ENCODE measurements around the gene HEXD. TPM values are rescaled to one million over a fixed set of nuclear protein-coding genes. Genes with fewer than 3 reads are reported as not detected.

Gene HEXD
- total RNA-seq, 2 donors from 2014 or later: 27.7 to 32.0 TPM

GRCh38 chr17:82435103-82435502 is 17.0 kb downstream of the HEXD start:
- no peak for ATAC-seq
- DNase-seq: no peak
- intact Hi-C loops (cut with DNase I, micrococcal nuclease): no loop called here

- intact Hi-C loops (cut with DNase I, micrococcal nuclease): no loop called here
- DNase-seq: no peak
- ATAC-seq: no peak
These were observed 17.7 kb downstream of the HEXD start for GRCh38 chr17:82435601-82436583.

- ATAC-seq: peak; percentile 9
- no peak for DNase-seq
- intact Hi-C loops (cut with DNase I, micrococcal nuclease): no loop called here
These were observed 18.6 kb downstream of the HEXD start for GRCh38 chr17:82436601-82437324.

GRCh38 chr17:82437325-82437668 is 19.1 kb downstream of the HEXD start:
- DNase-seq: no peak
- intact Hi-C loops (cut with DNase I, micrococcal nuclease): no loop called here
- ATAC-seq: no peak

GRCh38 chr17:82438401-82439193 is 20.4 kb downstream of the HEXD start:
- no peak for DNase-seq
- intact Hi-C loops (cut with DNase I, micrococcal nuclease): no loop called here
- ATAC-seq: no peak

- DNase-seq (no peak), ATAC-seq (no peak)
These were observed 21.2 kb downstream of the HEXD start for GRCh38 chr17:82439194-82439828.

GRCh38 chr17:82439829-82440365 is 21.8 kb downstream of the HEXD start:
- ATAC-seq (no peak), DNase-seq (no peak)
- intact Hi-C loops (cut with DNase I, micrococcal nuclease): no loop called here

More at GRCh38 chr17:82439194-82439828, 21.2 kb downstream of the HEXD start:
- intact Hi-C loops (cut with DNase I, micrococcal nuclease): no loop called here

- intact Hi-C loops (cut with DNase I, micrococcal nuclease): no loop called here
- ATAC-seq: no peak
- DNase-seq: no peak
These were observed 22.4 kb downstream of the HEXD start for GRCh38 chr17:82440469-82440981.

- no peak for ATAC-seq
- intact Hi-C loops (cut with DNase I, micrococcal nuclease): no loop called here
- DNase-seq: no peak
These were observed 23.0 kb downstream of the HEXD start for GRCh38 chr17:82440991-82441627.

- ATAC-seq (no peak), DNase-seq (no peak)
- intact Hi-C loops (cut with DNase I, micrococcal nuclease): no loop called here
These were observed 23.7 kb downstream of the HEXD start for GRCh38 chr17:82441691-82442487.

GRCh38 chr17:82442643-82443464 is 24.7 kb downstream of the HEXD start:
- intact Hi-C loops (cut with DNase I, micrococcal nuclease): no loop called here
- DNase-seq: no peak
- no peak for ATAC-seq

- no peak for DNase-seq
- ATAC-seq: no peak
- intact Hi-C loops (cut with DNase I, micrococcal nuclease): no loop called here
These were observed 25.5 kb downstream of the HEXD start for GRCh38 chr17:82443465-82444283.

- DNase-seq: no peak
- ATAC-seq: no peak
- intact Hi-C loops (cut with DNase I, micrococcal nuclease): no loop called here
These were observed 26.2 kb downstream of the HEXD start for GRCh38 chr17:82444284-82444893.

GRCh38 chr17:82444941-82445521 is 26.9 kb downstream of the HEXD start:
- DNase-seq: no peak
- intact Hi-C loops (cut with DNase I, micrococcal nuclease): no loop called here
- no peak for ATAC-seq

GRCh38 chr17:82445542-82445941 is 27.4 kb downstream of the HEXD start:
- intact Hi-C loops (cut with DNase I, micrococcal nuclease): no loop called here
- DNase-seq (no peak), ATAC-seq (no peak)
